GM12801 (cell line): ENCODE results near the gene MED9.

ENCODE experiments used
- CTCF ChIP-seq: IDR thresholded peaks from one replicate; pipeline ENCODE4 v1.5.1; 2011; ENCODE audit warnings: control low read depth; ENCODE audit not compliant: insufficient read length; ENCODE audit errors: extremely low read depth

MED9 gene

DNA sequence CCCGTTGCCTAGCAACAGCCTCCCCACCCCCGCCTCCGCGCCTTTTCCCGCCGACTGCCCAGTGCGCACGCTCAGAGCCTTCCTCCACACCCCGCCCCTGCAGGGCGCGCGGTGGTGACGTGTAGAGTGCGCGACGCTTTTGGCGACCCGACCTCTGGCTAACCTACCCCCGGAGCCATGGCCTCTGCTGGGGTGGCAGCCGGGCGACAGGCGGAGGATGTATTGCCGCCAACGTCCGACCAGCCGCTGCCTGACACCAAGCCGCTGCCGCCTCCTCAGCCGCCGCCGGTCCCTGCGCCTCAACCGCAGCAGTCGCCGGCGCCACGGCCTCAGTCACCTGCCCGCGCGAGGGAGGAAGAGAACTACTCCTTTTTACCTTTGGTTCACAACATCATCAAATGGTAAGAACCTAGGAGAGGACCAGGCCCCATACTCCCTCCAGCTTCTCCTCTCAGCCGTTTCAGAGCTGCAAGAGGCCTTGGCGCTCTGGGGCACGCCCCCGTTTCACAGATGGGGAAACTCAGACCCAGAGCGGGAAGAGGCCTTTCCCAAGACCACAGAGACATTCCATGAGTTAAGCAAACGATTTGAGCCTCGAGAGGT lies at the start of gene MED9:
TSS of gene MED9 (plus strand) at position 136 of the 603 bp plus-strand sequence. CDS start at position 178, 42 bp downstream.
- TF ChIP-seq CTCF: no peak

GRCh38 chr17:17429222-17429621 lies 47.6 kb upstream of the MED9 start:
- TF ChIP-seq CTCF: no peak

DNA sequence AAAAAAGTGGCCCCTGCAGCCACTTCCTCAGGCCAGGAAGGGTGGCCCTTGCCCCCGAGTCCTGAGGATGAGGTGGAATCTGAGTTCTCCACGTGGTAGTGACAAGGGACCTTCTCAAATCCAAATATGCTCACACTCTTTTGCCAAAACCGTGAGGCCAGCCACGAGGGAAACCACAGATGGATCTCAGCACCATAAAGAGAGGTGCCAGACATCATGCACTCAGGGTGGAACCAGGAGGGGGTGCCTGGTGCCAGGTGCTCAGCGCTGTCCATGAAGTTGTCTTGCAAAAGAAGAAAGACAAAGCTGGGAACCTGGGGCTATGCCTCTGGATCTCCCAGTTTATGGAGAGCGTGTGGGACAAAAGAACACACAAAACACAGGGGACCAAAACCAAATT lies 45.2 kb upstream of the MED9 start:
- TF ChIP-seq CTCF: no peak

- TF ChIP-seq CTCF: no peak
Measured at GRCh38 chr17:17433000-17433703, 43.6 kb upstream of the MED9 start.

GRCh38 chr17:17434477-17434876 lies 42.3 kb upstream of the MED9 start:
- no peak for TF ChIP-seq CTCF

DNA sequence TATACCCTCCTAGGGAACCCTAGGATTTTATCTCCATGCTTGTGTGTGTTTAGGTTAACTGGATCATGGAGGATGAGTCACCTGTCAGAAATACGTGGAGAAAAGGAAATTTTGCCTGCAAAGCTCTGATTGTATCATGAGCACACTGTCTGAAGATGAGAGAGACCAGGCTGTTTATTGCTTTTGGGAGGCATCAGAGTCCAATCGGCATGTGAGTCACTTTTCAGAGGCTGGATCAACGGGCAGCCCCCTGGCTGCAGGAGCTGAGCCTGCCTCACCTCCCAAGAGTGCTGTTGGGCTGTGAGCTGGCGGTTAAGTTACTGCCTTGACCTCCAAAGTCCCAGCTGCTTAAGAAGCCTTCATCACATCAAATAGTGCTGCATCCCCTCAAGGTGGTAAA lies 41.5 kb upstream of the MED9 start:
- no peak for TF ChIP-seq CTCF

GRCh38 chr17:17437461-17437860 lies 39.3 kb upstream of the MED9 start:
- no peak for TF ChIP-seq CTCF
